Measurements from ENCODE around the gene POLR1A.

Gene POLR1A

DNA sequence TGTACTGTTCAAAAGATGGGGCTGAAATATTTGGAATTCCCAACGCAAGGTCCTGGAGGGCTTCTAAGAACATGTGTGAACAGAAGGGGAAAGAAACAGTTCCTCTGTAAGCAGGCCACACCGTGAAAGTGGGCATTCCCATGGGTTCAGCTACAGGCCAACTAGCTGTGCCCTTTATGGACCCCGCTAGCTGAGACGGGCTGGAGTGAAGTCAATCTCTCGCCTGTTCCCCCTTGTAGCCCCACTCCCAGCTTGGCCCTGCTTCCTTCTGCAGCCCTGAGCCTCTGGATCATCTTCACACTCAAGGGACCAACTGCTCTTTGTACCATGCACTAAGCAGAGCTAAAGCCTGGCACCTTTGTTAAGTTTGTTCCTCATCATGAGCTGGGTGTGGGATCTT lies 55.4 kb downstream of the POLR1A start:
- no peaks in the 10 kb centered on the region for H3K9me3 ChIP-seq

DNA sequence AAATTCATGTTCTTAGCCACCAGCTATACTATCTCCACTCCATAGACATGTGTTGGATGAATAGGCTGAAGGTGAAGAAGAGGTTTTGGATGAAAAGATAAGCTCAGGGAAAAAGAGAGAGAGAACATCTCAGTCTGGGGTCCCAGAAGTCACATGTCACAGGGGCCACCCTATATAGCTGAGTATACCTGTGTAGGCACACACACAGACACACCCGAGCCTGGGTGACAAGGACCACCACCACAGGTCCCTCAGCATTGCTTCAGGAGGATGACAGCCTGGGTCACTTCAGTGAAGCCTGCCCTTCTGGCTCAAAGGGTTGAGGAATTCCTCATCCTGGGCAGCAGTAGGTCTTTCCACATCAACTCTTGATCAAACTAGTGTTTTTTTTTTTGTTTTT lies 56.2 kb downstream of the POLR1A start:
- no peaks in the 10 kb centered on the region for H4K20me1 ChIP-seq
- no peaks in the 10 kb centered on the region for H3K27me3 ChIP-seq
- 0 out of 2 replicates have a peak, but pooled peaks cover 4% of the 10 kb centered on the region for H3K4me1 ChIP-seq
- H3K9me3 ChIP-seq, result no peaks in the 10 kb centered on the region
- peaks cover 98% of the 10 kb centered on the region for H3K36me3 ChIP-seq
- no peak overlapping the region for H3K4me2 ChIP-seq
- no peak for TF ChIP-seq Cebpa-rat (IDR thresholded peaks at IDR 0.05)
- no peak overlapping the region for H3K27ac ChIP-seq
- no peak overlapping the region for H3K9ac ChIP-seq
- no peak overlapping the region for H3K4me3 ChIP-seq

More for the DNA sequence above, 55.4 kb downstream of the POLR1A start:
- H3K4me2 ChIP-seq, result no peak overlapping the region
- H3K4me1 ChIP-seq, result 0 out of 2 replicates have a peak, but pooled peaks cover 4% of the 10 kb centered on the region
- H3K4me3 ChIP-seq, result no peak overlapping the region
- no peak overlapping the region for H3K27ac ChIP-seq
- H3K27me3 ChIP-seq, result no peaks in the 10 kb centered on the region
- H3K9ac ChIP-seq, result no peak overlapping the region
- 0 out of 2 replicates have a peak, but pooled peaks cover 1% of the 10 kb centered on the region for H4K20me1 ChIP-seq
- H3K36me3 ChIP-seq, result peaks cover 98% of the 10 kb centered on the region
- no peak for TF ChIP-seq Cebpa-rat (IDR thresholded peaks at IDR 0.05)

GRCh38 chr2:86048888-86049287 lies 56.8 kb downstream of the POLR1A start:
- H3K36me3 ChIP-seq, result peaks cover 98% of the 10 kb centered on the region

GRCh38 chr2:86048383-86048701 lies 57.3 kb downstream of the POLR1A start:
- TF ChIP-seq Cebpa-rat (IDR thresholded peaks at IDR 0.05), result no peak
- Histone ChIP-seq H3K27ac (no peak overlapping the region), H3K27me3 (no peaks in the 10 kb centered on the region), H3K4me1 (0 out of 2 replicates have a peak, but pooled peaks cover 4% of the 10 kb centered on the region), H3K4me3 (no peak overlapping the region), H3K4me2 (no peak overlapping the region), H3K9me3 (no peaks in the 10 kb centered on the region), H3K9ac (no peak overlapping the region), H4K20me1 (no peaks in the 10 kb centered on the region), H3K36me3 (peaks cover 98% of the 10 kb centered on the region)

More at GRCh38 chr2:86048888-86049287, 56.8 kb downstream of the POLR1A start:
- Histone ChIP-seq H3K9ac (no peak overlapping the region), H3K4me3 (no peak overlapping the region), H3K27ac (no peak overlapping the region), H3K27me3 (no peaks in the 10 kb centered on the region), H3K4me2 (no peak overlapping the region), H4K20me1 (no peaks in the 10 kb centered on the region), H3K4me1 (0 out of 2 replicates have a peak, but pooled peaks cover 4% of the 10 kb centered on the region), H3K9me3 (no peaks in the 10 kb centered on the region)
- no peak for TF ChIP-seq Cebpa-rat (IDR thresholded peaks at IDR 0.05)

- Histone ChIP-seq H4K20me1 (no peaks in the 10 kb centered on the region), H3K4me3 (no peak overlapping the region), H3K27ac (no peak overlapping the region), H3K4me1 (0 out of 2 replicates have a peak, but pooled peaks cover 4% of the 10 kb centered on the region), H3K27me3 (no peaks in the 10 kb centered on the region), H3K9ac (no peak overlapping the region; the same call in 1 of the 2 replicates), H3K36me3 (peaks cover 98% of the 10 kb centered on the region), H3K4me2 (no peak overlapping the region), H3K9me3 (no peaks in the 10 kb centered on the region)
- no peak for TF ChIP-seq Cebpa-rat (IDR thresholded peaks at IDR 0.05)
These were observed 57.9 kb downstream of the POLR1A start for GRCh38 chr2:86047575-86048382.

DNA sequence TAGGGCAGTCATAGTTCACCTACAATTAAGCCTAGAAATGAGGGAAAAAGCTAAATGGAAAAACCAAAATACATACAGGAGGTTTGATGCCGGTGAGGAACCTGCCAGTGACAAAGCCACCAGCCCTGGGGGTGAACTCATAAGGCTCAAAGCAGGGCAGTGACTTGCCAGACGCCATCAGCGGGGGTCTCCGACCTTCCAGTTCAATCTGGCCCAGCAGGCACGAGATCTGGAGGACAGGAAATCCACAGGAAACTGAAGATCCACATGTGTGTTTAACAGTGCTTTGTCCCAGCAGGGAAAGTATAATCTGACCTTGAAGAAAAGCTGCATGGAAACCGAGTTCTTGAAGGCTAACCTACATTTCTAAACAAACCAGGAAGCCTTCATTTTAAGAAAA lies 60.1 kb downstream of the POLR1A start:
- no peak overlapping the region for H3K27ac ChIP-seq
- H3K9ac ChIP-seq, result no peak overlapping the region
- no peak for TF ChIP-seq Cebpa-rat (IDR thresholded peaks at IDR 0.05)
- peaks cover 20% of the 10 kb centered on the region for H3K4me1 ChIP-seq
- no peaks in the 10 kb centered on the region for H3K27me3 ChIP-seq
- H3K4me2 ChIP-seq, result no peak overlapping the region
- H3K36me3 ChIP-seq, result peaks cover 97% of the 10 kb centered on the region
- H4K20me1 ChIP-seq, result no peaks in the 10 kb centered on the region
- no peak overlapping the region for H3K4me3 ChIP-seq
- H3K9me3 ChIP-seq, result no peaks in the 10 kb centered on the region

DNA sequence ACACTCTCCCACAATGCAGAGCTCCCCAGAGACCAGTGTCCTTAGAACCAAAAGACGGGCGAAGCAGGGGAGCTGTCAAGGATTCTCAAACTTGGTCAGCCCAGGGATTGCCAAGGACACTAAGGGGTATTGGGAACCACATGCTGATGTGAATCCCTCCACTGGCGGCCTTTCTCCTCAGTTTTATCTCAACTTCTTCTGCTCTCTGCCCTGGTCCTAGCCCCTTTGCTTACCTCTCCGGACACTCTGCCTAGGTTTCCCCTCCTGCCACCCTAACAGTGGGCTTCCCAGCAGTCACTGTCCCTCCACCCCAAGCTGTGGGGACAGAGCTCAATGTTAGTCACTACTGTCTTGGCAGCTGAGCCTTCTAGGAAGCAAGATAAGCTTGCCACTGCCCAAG lies 61.1 kb downstream of the POLR1A start:
- no peak overlapping the region for H3K27ac ChIP-seq
- H3K4me3 ChIP-seq, result no peak overlapping the region
- no peak overlapping the region for H3K9ac ChIP-seq
- peaks cover 97% of the 10 kb centered on the region for H3K36me3 ChIP-seq
- H3K4me1 ChIP-seq, result peaks cover 29% of the 10 kb centered on the region
- H3K4me2 ChIP-seq, result no peak overlapping the region
- H4K20me1 ChIP-seq, result no peaks in the 10 kb centered on the region
- H3K27me3 ChIP-seq, result no peaks in the 10 kb centered on the region
- TF ChIP-seq Cebpa-rat (IDR thresholded peaks at IDR 0.05), result no peak
- H3K9me3 ChIP-seq, result no peaks in the 10 kb centered on the region

- TF ChIP-seq Cebpa-rat (IDR thresholded peaks at IDR 0.05), result no peak
- Histone ChIP-seq H3K27ac (no peak overlapping the region), H3K36me3 (peaks cover 97% of the 10 kb centered on the region), H3K27me3 (no peaks in the 10 kb centered on the region), H3K4me3 (no peak overlapping the region), H3K9ac (no peak overlapping the region), H3K4me2 (no peak overlapping the region), H4K20me1 (no peaks in the 10 kb centered on the region), H3K4me1 (peaks cover 35% of the 10 kb centered on the region), H3K9me3 (no peaks in the 10 kb centered on the region)
These were observed 61.6 kb downstream of the POLR1A start for GRCh38 chr2:86044045-86044444.

- no peaks in the 10 kb centered on the region for H3K27me3 ChIP-seq
- no peak overlapping the region for H3K4me3 ChIP-seq
- peaks cover 50% of the 10 kb centered on the region for H3K4me1 ChIP-seq
- peaks cover 85% of the 10 kb centered on the region for H3K36me3 ChIP-seq
- no peak overlapping the region for H3K9ac ChIP-seq
- no peaks in the 10 kb centered on the region for H4K20me1 ChIP-seq
- no peak overlapping the region for H3K4me2 ChIP-seq
- TF ChIP-seq Cebpa-rat (IDR thresholded peaks at IDR 0.05), result no peak
- H3K9me3 ChIP-seq, result no peaks in the 10 kb centered on the region
- H3K27ac ChIP-seq, result no peak overlapping the region
These were observed 63.2 kb downstream of the POLR1A start for GRCh38 chr2:86042256-86043168.
